ENCODE measurements around the gene SLC51B.
"Not testable (repeated sequence)": the region's sequence is repeated elsewhere in the genome, so short reads cannot be mapped to it uniquely, and the experiment has no call there.

The SLC51B gene

GRCh38 chr15:65066635-65067316 is 21.6 kb downstream of the SLC51B start:
- no peak for DNase-seq (ENCODE audit: low spot score)

DNA sequence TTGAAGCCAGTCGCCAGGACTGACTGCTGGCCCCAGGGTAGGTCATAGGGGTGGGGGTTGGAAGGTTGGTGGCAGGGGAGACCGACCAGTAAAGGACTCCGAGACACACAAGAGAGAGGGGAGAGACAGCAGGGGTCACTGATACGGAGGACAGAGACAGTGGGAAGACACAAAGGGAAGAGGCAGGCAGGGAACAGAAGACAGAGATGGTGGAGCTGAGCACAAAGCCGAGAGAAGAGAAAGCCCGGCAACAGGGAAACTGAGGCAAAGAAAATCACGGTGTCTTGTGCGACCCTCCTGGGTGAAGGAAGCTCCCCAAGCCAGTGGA is 22.1 kb downstream of the SLC51B start:
- DNase-seq (ENCODE audit: low spot score): no peak

DNA sequence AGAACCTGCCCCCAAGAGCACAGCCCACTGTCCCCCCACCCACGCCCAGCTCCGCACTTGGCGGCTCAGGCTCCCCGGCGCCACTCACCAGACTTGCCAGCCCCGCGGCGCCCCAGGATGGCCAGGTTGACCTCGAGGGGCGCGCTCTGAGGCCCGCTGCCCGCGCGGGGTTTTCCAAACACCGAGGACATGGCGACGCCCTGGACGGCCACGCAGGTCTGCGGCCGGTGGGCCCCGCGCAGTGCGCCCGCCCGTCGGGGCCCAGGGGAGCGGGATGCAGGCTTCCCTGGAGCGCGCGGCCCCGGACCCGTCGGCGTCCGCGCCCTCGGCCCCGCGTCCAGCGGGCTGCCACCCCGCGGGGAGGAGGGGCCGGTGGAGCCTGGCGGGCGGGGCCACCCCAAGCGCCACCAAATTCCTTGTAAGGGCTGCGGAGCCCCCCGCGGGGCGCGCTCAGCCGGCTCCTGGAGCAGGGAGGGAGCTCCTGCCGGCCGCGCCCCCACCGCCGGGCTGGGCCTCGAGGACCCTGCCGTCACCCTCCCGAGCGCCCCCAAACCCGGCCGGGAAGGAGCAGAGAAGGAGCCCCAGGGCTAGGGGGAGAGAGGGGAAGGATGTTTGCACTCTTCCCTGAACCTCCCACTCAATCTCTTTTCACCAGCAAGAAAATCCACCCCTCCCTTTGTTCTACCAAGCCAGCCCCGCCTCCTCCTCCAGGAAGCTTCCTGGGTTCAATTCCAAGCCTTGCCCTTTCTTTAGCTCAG is 22.6 kb downstream of the SLC51B start, which contains the start of gene RASL12:
RASL12 (minus strand) TSS at position 347 of the 758 bp plus-strand sequence; CDS start at position 191, 156 bp downstream.
- DNase-seq (ENCODE audit: low spot score): no peak

GRCh38 chr15:65068403-65068788 is 23.2 kb downstream of the SLC51B start:
- DNase-seq (ENCODE audit: low spot score): no peak

- DNase-seq (ENCODE audit: low spot score): no peak
Measured at GRCh38 chr15:65069179-65069578, 24.0 kb downstream of the SLC51B start.

DNA sequence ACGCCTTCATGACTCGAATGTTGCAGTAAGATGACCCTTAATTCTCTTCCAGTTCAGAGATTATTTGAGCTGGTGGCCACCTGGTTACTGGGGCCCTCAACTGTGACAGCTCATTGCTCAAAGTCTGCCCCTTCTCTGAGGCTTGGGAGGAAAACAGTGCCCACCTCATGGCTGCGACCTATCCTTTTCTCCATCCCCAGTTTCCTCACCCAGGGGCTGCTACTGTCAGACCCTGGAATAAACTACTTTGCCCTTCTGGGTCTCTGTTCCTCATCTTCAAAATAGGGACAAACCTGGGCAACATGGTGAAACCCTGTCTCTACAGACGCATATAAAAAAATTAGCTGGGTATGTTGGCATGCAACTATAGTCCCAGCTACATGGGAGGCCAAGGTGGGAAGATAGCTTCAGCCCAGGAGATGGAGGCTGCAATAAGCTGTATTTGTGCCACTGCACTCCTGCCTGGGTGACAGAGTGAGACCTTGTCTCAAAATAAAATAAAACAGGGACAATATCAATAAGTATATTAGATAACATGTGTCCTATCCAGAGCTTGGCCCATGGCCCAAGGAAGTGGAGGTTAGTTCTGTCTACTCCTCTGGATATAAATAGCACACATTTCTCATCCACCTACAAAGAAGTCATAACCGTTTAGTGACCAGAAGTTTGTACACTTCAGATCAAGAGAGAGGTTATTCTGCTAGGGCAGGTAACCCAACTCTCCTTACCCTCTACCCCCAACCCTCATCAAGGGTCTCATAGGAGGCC is 24.8 kb downstream of the SLC51B start:
- DNase-seq (ENCODE audit: low spot score): no peak

DNA sequence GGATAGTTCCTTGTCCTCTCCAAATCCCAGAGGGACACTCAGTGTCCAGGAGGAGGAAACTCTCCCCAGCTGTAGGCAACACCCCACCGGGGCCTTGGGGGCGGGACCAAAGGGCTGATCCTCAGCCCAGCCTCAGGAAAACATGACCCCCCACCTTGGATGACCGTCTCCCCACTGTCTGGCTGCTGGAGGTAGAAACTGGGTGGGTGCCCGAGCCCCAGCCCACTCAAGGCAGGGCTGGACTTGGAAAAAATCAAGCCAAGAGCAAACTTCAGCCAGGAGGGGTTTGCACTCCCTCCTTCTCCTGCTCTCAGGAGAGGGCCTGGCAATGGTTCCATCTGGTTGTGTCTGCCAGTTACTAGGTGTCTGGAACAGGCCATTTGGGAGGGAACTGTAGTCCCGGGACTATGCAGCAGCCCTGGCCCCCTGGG is 26.2 kb downstream of the SLC51B start:
- DNase-seq (ENCODE audit: low spot score): no peak

GRCh38 chr15:65072027-65072426 is 26.8 kb downstream of the SLC51B start:
- no peak for DNase-seq (ENCODE audit: low spot score)

DNA sequence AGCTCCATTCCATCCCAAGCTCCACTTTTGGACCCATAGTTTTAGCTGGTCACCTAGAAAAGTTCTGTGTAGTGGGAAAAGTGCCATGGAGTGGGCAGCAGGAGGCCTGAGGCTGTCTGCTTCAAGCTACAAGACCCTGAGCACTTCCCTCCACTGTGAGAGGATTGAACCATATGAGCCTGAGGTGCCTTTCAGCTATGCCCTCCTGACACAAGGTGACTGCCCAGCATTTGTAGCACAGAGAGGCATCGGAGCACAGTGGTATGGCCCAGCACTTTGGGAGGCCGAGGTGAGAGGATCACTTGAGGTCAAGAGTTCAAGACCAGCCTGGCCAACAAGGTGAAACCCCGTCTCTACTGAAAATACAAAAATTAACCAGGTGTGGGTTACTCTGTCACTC is 27.4 kb downstream of the SLC51B start:
- no peak for DNase-seq (ENCODE audit: low spot score)

- not testable (repeated sequence) for DNase-seq (ENCODE audit: low spot score)
Measured at GRCh38 chr15:65074946-65075345, 29.8 kb downstream of the SLC51B start.

DNA sequence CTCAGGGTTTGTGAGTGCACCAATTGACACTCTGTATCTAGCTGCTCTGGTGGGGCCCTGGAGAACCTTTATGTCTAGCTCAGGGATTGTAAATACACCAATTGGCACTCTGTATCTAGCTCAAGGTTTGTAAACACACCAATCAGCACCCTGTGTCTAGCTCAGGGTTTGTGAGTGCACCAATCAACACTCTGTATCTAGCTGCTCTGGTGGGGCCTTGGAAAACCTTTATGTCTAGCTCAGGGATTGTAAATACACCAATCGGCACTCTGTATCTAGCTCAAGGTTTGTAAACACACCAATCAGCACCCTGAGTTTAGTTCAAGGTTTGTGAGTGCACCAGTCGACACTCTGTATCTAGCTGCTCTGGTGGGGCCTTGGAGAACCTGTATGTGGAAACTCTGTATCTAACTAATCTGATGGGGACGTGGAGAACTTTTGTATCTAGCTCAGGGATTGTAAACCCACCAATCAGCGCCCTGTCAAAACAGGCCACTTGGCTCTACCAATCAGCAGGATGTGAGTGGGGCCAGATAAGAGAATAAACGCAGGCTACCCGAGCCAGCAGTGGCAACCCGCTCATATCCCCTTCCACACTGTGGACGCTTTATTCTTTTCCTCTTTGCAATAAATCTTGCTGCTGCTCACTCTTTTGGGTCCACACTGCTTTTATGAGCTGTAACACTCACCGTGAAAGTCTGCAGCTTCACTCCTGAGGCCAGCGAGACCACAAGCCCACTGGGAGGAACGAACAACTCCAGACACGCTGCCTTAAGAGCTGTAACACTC is 30.6 kb downstream of the SLC51B start:
- not testable (repeated sequence) for DNase-seq (ENCODE audit: low spot score)

DNA sequence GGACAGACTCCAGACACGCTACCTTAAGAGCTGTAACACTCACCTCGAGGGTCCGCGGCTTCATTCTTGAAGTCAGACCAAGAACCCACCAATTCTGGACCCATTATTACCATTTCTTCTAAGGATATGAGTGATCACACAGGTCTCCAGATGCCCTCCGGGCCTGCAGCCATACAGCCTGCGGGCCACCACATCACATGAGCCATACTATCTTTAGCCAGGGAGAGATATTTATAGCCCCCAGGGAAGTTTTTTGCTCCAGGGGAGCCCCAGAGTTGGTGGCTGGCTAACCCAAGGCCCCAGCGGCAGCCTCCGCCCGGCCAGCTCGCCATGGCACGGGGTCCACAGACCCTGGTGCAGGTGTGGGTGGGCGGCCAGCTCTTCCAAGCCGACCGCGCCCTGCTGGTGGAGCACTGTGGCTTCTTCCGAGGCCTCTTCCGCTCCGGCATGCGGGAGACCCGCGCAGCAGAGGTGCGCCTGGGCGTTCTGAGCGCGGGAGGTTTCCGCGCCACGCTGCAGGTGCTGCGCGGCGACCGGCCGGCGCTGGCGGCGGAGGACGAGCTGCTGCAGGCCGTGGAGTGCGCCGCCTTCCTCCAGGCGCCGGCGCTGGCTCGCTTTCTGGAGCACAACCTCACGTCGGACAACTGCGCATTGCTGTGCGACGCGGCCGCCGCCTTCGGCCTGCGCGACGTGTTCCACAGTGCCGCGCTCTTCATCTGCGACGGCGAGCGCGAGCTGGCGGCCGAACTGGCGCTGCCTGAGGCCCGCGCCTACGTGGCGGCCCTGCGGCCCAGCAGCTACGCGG is 31.5 kb downstream of the SLC51B start, which contains the start of gene KBTBD13:
KBTBD13 (plus strand) TSS at position 261 of the 805 bp plus-strand sequence; CDS start at position 331, 70 bp downstream.
- no peak for DNase-seq (ENCODE audit: low spot score)

DNA sequence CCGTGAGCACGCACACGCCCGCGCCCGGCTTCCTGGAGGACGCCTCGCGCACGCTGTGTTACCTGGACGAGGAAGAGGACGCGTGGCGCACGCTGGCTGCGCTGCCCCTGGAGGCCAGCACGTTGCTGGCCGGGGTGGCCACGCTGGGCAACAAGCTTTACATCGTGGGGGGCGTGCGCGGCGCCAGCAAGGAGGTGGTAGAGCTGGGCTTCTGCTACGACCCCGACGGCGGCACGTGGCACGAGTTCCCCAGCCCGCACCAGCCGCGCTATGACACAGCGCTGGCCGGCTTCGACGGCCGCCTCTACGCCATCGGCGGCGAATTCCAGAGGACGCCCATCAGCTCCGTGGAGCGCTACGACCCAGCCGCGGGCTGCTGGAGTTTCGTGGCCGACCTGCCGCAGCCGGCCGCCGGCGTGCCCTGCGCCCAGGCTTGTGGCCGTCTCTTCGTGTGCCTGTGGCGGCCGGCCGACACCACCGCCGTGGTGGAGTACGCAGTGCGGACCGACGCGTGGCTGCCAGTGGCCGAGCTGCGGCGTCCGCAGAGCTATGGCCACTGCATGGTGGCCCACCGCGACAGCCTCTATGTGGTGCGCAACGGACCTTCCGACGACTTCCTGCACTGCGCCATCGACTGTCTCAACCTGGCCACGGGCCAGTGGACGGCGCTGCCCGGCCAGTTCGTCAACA is 32.2 kb downstream of the SLC51B start:
- DNase-seq (ENCODE audit: low spot score): no peak

- DNase-seq (ENCODE audit: low spot score): no peak
Measured at GRCh38 chr15:65077981-65078352, 32.8 kb downstream of the SLC51B start.

DNA sequence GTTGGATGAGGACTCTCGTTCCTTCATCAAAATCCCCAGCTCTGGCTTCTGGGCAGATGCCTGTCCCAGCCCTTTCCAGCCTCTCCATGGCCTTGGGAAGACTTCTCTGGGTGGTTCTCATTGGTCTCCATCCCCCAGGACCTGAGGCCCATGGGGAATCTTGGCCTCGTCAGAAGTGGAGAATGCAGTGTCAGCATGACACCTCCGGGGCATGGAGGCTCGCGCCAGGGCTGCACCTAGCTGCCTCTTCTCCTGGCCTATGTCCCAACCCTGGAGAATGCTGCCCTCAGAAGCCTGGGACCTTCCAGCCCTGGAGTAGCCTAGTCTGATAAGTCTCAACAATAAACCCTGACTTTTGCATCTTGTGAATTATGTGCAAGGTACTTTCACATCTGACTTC is 34.4 kb downstream of the SLC51B start:
- DNase-seq (ENCODE audit: low spot score): no peak

GRCh38 chr15:65081270-65081669 is 36.1 kb downstream of the SLC51B start:
- peak; percentile 55 for DNase-seq (ENCODE audit: low spot score)

- DNase-seq (ENCODE audit: low spot score): no peak
Measured at GRCh38 chr15:65081758-65082157, 36.6 kb downstream of the SLC51B start.

DNA sequence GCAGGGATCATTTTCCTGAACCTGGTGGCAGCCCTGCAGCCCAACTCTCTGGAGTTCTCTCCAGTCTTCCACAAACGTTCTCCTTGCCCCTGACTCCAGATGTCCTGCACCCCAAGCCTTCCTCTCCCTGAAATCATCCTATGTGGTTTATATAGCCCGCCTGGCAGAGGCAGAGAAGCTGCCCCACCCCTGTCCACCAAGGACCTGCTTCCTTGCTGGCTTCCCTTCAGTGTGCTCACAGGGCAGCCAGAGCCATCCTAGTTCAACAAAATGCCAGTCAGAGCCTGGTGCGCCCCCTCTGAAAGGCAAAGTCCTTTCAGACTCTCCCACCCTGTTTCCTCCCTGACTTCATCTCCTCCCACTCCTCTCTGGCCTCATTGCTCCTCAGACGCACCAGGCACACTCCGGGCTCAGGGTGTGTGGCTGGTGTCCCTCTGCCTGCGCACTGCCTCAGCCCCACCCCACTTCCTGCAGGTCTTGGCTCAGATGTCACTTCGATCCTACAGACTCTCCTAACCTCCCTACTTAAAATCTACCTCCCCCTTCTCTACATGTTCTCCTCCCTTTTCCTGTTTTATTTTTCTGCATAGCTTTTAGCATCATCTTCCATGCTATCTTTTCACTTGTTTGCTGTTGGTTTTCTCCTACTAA is 37.2 kb downstream of the SLC51B start:
- DNase-seq (ENCODE audit: low spot score): no peak

GRCh38 chr15:65083262-65083701 is 38.1 kb downstream of the SLC51B start:
- DNase-seq (ENCODE audit: low spot score): peak; percentile 74
